Left kidney (tissue), 8 donors: Measurements from ENCODE around the gene ATOSA. TPM values are rescaled to one million over a fixed set of nuclear protein-coding genes. Genes with fewer than 3 reads are reported as not detected.

Experiments used
- DNase-seq: peaks from one replicate; pipeline ENCODE4 v3.0.0-alpha.2; 2013
- long read RNA-seq, 8 donors: transcript quantifications; one replicate each; lab custom pipeline, GENCODE V29; 2026
- polyA plus RNA-seq: library from polyadenylated mRNA; unstranded; fragments of 120-200 nt; gene quantifications from one replicate; pipeline ENCODE4 v1.2.1, GENCODE V29; 2013; ENCODE audit not compliant: insufficient read length

Gene ATOSA, protein sequence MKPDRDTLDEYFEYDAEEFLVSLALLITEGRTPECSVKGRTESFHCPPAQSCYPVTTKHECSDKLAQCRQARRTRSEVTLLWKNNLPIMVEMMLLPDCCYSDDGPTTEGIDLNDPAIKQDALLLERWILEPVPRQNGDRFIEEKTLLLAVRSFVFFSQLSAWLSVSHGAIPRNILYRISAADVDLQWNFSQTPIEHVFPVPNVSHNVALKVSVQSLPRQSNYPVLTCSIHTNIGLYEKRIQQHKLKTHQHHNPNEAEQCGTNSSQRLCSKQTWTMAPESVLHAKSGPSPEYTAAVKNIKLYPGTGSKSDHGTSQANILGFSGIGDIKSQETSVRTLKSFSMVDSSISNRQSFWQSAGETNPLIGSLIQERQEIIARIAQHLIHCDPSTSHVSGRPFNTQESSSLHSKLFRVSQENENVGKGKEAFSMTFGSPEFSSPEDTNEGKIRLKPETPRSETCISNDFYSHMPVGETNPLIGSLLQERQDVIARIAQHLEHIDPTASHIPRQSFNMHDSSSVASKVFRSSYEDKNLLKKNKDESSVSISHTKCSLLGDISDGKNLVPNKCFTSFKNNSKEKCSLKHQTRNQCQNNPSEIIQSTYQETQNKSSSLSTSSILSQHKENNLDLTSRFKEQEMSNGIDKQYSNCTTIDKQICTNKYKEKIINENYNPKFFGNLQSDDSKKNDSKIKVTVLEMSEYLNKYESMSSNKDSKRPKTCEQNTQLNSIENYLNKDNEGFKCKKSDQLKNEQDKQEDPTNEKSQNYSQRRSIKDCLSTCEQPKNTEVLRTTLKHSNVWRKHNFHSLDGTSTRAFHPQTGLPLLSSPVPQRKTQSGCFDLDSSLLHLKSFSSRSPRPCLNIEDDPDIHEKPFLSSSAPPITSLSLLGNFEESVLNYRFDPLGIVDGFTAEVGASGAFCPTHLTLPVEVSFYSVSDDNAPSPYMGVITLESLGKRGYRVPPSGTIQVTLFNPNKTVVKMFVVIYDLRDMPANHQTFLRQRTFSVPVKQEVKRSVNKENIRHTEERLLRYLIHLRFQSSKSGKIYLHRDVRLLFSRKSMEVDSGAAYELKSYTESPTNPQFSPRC
- polyA plus RNA-seq = 65.7 TPM
- long read RNA-seq, donor 1, partial matches to known transcripts = 0 of 2 reads
- long read RNA-seq, donor 1, other reads (novel, unspliced or antisense) = 0 of 2 reads
- long read RNA-seq, donor 2, partial matches to known transcripts = 0 of 1 reads
- long read RNA-seq, donor 2, other reads (novel, unspliced or antisense) = 0 of 1 reads
- long read RNA-seq, donor 3, full-length matches to known transcripts = 3 of 3 reads
- long read RNA-seq, donor 3, partial matches to known transcripts = 0 of 3 reads
- long read RNA-seq, donor 3, other reads (novel, unspliced or antisense) = 0 of 3 reads
- long read RNA-seq, donor 4 = 0 reads
- long read RNA-seq, donor 5, partial matches to known transcripts = 0 of 2 reads
- long read RNA-seq, donor 5, other reads (novel, unspliced or antisense) = 0 of 2 reads
- long read RNA-seq, donor 6, full-length matches to known transcripts = 3 of 3 reads
- long read RNA-seq, donor 6, partial matches to known transcripts = 0 of 3 reads
- long read RNA-seq, donor 6, other reads (novel, unspliced or antisense) = 0 of 3 reads
- long read RNA-seq, donor 7, partial matches to known transcripts = 0 of 3 reads
- long read RNA-seq, donor 7, other reads (novel, unspliced or antisense) = 0 of 3 reads
- long read RNA-seq, donor 8, full-length matches to known transcripts = 2 of 2 reads
- long read RNA-seq, donor 8, partial matches to known transcripts = 0 of 2 reads
- long read RNA-seq, donor 8, other reads (novel, unspliced or antisense) = 0 of 2 reads

- DNase-seq = peak; percentile 89
These were observed at the start of gene ATOSA for GRCh38 chr15:52679232-52680040. Gene ATOSA, minus strand, starts transcription at chr15:52679388. Its CDS starts 1,367 bp downstream, at chr15:52678021.

DNA sequence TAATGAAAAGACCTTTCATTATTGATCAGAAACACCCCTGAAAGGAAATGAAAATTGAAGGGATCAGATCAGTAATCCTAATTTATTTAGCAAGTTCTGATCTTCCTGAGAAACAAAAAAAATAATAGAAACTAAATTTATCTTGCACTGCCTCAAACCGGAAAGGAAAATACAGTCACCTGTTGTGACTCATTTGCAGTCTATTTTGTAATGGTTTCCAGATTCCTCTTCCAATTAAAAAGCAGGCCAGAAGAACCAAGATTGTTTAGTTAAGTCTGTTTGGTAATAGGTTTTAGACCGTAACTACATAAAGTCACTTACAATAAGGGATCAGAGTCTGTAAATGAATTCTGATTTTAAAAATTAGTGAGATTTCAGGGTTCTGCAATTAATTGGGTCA, 49.7 kb upstream of the ATOSA start:
- DNase-seq = no peak

GRCh38 chr15:52727815-52728214, 48.6 kb upstream of the ATOSA start:
- DNase-seq = no peak

DNA sequence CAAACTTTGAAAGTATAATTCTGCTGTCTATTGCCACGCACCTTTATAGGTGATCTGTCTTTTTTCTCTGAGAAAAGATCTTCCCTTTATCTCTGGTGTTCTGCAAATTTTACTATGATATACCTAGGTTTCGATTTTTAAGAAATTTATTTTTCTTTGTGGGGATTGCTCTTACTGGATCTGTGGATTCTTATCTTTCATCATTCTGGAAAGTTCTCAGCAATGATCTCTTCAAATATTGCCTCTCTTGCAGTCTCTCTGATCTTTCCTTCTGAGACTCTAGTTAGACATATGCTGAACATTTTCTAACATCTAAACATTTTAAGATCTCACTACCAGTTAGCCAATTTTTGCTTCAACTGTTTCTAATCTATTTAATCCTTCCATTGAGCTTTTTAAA, 47.0 kb upstream of the ATOSA start:
- DNase-seq = no peak

DNA sequence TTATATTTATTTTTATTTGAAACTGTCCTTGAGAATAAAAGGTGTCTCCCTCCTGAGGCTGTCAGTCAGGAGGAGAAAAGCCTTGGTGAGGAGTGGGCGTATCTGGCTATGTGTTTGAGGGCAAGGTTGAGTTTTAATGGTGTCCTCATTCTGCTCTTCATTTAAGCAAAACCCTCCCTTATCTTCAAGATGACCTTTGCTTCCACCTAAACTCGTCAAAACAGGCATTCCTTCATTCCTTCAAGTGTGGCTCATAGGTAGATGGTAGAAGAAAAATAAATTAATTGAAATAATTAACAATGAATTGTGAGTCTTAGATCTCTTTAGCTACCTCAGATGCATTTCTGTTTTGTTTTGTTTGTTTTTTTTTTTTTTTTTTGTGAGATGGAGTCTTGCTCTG, 39.4 kb upstream of the ATOSA start:
- DNase-seq = no peak

DNA sequence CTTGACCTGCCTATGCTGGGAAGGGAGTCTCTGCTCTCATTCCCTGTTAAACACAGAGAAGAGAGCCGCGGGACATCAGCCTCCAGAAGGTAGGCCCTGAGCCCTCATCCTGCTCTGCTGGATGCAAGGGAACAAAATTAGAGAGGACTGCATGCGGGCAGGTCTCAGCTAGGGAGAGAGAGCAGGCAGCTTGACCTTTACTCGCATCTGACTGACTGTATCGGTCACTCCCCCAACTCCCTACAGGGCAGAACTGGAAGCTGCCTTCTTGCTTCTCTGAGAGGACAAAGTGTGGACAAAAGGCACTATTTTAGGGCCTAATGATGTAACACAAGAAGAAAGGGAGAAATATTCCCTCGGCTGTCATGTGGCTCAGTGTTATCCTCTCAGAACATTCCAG, 38.7 kb upstream of the ATOSA start:
- DNase-seq = no peak

- no peak for DNase-seq
These were observed 38.3 kb upstream of the ATOSA start for GRCh38 chr15:52717481-52717880.

DNA sequence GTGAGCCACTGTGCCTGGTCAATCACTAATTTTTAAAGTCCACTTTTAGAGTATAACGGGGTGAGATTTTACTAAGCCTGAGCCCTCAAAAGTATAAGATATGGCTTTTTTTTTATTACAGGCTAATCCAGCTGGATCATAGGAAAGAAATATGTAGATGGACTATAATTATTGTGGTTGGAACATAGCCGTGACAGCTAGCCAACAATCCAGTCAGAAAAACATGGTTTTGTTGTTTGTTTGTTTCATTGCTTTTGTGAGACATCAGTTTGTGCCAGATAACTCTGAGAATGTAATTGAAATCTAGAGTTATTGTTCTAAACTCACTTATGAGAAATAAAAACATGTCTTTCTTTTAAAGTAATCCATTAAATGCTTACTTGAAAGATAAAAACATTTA, 37.3 kb upstream of the ATOSA start:
- DNase-seq = no peak

DNA sequence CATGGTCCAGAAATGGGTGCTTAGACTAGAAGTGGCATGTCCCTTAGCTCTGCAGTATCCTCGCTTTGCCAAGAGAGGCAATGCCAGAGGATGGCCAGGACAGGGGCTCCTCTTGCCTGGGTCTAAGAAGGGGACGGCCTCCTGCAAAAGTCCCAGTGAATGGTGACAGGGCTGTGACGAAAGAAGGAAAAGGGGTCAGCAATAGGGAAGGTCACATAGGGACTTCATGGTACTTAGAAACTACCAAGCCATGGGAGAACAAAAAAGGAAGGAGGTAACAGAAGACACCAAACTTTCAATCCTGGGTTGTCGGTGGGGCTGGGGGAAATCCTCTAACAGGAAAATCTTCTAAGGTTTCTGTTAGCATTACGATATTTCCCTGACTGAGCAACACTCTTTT, 36.2 kb upstream of the ATOSA start:
- no peak for DNase-seq

- no peak for DNase-seq
These were observed 35.8 kb upstream of the ATOSA start for GRCh38 chr15:52714968-52715367.

DNA sequence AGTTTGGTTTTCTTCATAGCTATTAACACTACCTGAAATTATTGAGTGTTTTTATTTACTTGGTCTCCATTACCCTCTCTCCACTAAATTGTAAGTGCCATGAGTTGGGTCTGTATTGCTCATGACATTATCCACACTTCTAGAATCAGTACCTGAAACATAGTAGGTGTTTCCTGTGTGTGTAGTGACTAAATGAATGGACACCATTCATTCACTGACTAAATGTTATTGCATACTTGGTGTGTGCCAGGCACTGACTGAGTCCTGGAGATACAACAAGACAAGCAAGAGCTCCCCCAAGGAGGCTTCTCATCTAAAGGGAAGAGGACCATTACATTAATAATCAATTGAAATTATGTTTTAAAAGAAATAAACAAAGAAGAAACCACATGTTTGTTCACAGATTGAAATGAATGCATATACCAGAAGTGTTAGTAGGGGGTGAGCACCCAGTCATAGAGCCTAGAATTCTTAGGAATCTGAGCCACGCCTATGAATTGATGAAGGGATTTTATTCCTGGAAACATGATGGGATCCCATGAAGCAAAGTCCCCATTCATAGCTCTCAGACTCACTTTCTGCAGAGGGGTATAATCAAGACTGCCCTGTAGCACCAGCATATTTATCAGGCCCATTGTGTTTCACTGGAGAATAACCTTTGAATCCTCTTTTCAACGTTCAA, 31.7 kb upstream of the ATOSA start:
- no peak for DNase-seq

DNA sequence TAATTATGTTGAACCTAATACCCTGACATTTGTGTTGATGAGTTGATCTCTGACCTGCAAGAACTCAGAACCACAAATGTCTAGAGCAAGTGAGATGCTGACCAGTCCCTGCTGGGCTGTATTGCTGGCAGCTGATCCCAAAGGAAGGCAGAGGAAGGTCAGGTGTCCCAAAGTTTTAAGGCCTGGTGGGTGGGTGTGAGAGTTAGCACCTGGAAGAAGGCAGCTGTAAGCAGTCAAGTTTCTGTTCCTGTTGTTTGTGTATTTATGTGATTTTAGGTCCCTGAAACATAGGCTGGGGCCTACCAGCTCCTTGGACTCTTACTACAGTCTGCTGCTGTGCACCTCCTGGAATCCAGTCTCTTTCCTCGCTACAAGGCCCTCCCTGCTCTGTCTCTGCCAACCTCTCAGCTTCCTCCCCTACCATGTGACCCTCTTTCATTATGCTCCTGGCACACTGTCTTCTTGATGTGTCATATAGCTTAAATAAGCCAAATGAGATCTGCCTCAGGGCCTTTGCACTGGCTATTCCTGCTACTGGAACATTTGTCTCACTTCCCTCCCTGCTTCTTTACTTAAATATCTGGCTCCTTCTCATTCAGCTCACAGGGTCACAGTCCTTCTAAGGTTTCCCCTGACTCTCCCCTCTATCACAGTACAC, 31.0 kb upstream of the ATOSA start:
- no peak for DNase-seq

- DNase-seq = no peak
These were observed 30.2 kb upstream of the ATOSA start for GRCh38 chr15:52709187-52709981.

- no peak for DNase-seq
These were observed 26.9 kb upstream of the ATOSA start for GRCh38 chr15:52706091-52706490.

GRCh38 chr15:52702390-52702789, 23.2 kb upstream of the ATOSA start:
- no peak for DNase-seq

DNA sequence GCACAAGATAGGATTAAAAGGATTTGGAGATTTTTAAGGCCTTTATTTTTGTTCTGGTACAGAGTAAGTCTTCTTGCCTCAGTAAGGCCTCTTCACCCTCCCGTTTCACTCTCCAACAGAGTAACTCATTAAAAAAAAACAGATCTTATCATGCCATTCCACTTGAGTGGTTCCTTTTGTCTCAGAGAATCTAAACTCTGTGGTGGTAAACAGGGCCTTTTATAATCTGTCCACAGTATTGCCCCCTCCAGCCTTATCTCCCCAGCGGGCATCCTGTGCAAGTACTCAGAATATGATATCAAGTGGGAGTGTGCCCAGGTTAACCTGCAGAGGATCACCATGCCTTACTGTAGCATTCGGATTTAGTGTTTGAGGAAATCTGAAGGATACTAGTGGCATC, 20.3 kb upstream of the ATOSA start:
- no peak for DNase-seq

DNA sequence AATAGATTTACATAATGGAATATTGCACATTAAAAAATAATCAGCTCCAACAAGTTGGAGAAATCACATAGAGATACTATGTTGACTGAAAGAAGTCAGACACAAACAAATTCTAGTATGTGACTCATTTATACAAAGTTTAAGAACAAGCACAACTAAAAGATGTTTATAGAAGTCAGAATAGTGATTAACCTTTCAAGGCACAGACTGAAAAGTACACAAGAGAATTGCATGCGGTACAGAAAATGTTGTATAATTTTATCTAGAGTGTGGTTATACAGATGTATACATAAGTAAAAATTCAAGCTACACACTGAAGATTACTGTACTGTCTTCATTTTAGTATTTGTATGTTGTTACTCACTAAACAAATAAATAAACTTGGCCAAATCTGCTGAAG, 19.3 kb upstream of the ATOSA start:
- no peak for DNase-seq

DNA sequence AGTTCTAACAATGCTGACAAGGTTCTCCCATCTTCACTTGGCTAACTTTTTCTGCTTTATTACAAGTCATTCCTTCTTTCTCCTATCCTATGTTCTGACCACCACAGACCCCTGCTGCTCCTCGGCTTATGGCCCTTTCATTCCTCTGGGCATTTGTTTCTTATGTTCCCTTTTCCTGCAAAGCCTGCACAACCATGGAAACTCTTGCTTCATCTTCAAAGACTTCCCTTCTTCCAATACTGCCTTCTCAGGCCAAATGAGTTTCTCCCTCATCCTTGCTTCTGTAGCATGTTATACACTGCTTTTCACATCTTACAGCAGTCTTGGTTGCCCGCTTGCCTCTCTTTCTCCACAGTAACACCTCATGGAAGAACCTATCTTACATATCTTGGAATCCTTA, 17.9 kb upstream of the ATOSA start:
- DNase-seq = no peak
